GM19328 (cell line): Measurements from ENCODE around the gene RALB.
A peak's percentile ranks its signal among the peaks of the same experiment; 100 is the strongest.
"Not testable (repeated sequence)": the region's sequence is repeated elsewhere in the genome, so short reads cannot be mapped to it uniquely, and the experiment has no call there.

Experiments used
- ATAC-seq: cut with Tn5 transposase; IDR thresholded peaks from one replicate; pipeline ENCODE4 v1.9.1; 2021; ENCODE audit warnings: mild to moderate bottlenecking, moderate library complexity; ENCODE audit not compliant: unreplicated experiment

RALB gene

GRCh38 chr2:120290737-120291136, 38.1 kb downstream of the RALB start:
- ATAC-seq: no peak

DNA sequence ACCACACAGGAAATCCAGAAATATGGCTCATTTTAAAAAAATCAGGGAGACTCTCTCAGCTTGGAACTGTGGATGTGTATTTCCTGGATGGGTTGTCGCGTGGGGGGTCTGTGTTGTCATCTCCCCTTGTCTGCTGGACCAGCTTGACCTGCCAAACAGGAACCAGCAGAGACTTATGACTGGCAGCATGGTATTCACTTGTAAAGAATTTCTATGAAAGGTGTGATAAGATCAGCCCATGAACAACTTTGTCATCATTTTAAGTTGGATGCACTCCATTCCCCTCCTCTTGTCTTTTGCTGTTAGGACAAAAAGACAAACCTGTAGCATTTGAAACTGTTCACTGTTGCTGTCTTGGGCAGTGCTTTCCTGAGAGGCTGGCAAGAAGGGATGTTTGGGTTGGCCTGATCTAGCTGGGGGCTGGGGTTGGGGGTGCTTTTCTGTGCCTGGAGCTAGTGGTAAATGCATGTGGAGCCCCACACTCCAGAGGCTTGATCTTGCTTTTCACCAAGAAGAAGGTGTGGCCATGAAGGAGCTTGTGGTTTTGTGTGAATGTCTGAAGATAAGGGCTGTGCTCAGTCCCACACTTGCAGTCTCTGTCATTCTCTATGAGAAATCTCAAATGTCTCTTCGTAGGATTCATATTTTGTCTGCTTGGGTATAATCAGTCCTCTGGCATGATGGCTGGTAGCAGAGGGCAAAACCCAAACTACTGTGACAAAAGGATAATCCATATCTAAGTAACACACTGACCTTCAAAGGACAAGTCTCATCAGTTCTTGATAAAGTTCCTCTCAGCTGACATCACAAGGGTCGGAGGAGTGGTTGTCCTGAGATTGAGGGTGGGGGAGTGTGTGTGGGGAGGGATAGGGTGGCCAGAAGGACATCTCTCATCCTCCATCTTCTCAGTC, 39.0 kb downstream of the RALB start:
- no peak for ATAC-seq

DNA sequence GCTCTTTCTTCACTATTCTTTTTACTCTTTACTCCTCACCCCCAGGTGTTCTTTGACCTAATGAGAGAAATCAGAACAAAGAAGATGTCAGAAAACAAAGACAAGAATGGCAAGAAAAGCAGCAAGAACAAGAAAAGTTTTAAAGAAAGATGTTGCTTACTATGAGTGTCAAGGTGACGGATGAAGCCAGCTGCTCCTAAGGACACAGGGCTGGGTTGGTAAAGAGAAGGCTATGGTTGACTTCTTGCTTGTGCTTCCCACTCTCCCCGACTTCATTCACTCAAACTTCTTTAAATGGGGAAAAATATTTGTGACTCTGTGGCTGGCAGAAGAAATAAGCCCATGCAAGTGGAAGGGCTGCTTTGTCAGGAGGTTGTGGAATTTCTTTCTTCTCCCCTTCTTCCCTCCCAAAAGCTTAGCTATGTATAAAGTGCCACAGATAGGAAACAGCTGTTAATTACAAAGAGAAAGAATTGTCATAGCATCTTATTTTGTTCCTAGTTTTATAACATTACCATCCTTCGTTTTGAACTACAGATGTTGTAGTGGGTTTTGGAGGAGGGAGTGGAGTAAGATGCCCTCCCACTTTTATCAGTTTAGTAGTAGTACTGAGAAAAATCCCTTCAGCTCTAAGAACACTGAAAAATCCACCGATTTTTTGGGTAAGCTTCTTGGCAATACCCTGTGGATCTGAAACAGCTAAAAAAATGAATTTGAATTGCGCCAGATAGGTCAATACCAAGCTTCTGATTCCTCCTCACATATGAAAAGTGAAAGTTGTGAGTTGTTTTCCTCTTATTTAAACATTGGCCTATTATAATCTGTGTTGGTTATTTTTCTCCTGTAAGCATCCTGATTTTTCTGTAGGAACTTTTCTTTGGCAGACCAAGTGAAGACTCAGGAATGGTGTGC, 40.7 kb downstream of the RALB start:
- ATAC-seq: peak; percentile 43

DNA sequence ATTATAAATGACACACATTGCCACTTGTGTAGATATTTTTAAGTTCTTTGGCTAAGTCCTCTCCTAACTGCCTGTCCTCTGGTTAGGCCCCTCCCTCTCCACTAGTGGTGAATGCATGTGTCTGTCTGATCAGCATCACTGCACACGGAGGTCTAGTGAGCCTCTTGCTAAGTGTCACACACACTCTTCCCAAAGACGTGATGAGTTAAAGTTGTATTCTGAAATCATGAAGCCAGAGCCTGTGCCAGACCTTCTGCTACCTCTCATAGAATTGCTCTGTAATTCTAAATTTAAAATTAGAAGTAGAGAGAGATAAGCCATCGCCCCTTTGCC, 41.3 kb downstream of the RALB start:
- peak; percentile 92 for ATAC-seq

GRCh38 chr2:120298173-120298835, 45.7 kb downstream of the RALB start:
- no peak for ATAC-seq

DNA sequence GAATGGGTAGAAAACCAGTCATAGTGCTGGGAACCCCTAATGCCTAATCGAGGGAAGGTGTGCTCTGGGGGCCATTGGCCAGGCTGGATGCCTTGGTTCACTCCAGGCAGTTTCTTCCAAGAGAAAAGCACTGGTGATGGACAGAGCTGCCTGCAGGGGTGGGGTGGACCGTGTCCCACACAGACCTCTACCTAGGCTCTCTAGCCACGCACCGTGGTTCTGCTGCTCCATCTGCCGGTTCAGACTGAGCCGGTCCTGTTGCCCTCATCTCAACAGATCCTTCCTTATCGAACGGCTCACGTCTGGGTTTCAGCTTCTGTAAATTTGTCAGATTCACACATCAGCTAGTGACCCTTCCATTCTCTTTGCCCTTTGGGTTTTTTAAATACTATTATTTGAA, 46.4 kb downstream of the RALB start:
- no peak for ATAC-seq

DNA sequence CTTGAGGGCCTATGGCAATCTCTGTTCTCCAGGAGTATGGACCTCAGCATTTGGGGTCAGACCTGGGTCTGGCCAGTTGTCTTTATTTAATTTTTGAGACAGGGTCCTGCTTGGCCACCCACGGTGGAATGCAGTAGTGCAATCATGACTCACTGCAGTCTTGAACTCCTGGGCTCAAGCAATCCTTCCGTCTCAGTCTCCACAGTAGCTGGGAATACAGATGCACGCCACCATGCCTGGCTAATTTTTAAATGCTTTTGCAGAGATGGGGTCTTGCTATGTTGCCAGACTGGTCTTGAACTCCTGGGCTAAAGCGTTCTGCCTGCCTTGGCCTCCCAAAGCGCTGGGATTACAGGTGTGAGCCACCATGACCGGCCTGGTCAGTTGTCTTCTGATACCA, 46.9 kb downstream of the RALB start:
- ATAC-seq: no peak

GRCh38 chr2:120300385-120300784, 47.7 kb downstream of the RALB start:
- no peak for ATAC-seq

GRCh38 chr2:120301284-120301683, 48.6 kb downstream of the RALB start:
- no peak for ATAC-seq

DNA sequence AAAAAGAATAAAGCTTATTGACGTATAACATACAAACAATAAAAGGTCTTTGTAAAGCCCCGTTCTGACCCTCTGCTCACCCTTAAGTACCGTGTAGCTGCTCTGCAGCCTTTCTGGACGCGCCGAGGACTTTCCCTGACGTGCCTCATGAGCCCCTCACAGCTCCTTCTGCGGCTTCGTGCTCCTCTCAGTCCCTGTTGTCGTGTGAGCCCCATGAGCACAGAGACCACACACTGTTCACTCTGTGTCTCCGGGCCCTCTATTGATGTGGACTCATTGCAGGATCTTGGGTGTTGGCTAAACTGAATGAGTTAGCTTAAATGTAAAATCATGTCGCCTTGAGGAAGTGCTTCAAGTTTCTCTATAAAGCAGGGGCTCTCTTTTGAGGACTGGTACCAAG, 49.6 kb downstream of the RALB start:
- no peak for ATAC-seq

DNA sequence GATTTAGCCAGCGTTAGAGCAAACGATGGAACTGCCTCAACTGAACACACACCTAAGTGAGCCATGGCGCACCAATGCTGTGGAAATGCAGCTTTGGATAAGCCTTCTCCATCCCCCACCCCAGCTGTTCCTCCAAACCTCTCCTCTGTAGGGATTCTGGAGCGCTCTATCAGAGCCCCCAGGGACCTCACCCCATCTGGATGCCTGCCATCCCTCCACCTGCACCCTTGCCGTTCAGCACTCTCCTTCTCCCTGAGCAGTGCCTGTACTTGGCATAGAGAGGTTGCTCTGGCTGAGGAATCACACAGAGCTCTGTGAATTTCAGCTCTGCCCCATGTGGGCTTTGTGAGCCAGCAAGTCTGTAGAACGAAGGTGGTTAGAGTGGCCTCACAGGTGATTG, 50.5 kb downstream of the RALB start:
- ATAC-seq: no peak

GRCh38 chr2:120305296-120305695, 52.6 kb downstream of the RALB start:
- no peak for ATAC-seq

DNA sequence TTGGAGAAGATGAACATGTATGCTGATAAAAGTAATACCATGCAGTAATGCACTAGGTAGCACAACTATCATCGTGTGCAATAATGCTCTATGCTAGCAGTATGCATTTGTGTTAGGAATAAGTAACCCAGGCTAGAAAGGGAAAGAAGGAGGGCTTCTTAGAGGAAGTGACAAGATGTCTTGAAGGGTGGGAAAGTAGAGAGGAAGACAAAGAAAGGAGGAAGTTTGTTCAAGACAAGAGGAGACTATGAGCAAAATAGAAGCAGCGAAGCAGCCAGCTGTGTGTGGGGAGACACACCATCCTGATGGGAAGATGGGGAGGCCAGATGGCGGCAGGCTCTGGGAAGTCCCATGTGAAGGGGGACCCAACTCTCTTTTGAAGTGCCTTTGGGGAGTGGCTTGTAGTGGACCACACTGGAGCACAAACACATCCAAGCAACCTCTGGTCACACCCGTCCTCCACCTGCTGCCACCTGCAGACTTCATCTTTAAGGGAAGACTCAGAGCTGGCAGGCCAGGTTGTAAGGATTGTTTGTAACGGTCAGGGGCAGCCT, 53.4 kb downstream of the RALB start:
- ATAC-seq: no peak

DNA sequence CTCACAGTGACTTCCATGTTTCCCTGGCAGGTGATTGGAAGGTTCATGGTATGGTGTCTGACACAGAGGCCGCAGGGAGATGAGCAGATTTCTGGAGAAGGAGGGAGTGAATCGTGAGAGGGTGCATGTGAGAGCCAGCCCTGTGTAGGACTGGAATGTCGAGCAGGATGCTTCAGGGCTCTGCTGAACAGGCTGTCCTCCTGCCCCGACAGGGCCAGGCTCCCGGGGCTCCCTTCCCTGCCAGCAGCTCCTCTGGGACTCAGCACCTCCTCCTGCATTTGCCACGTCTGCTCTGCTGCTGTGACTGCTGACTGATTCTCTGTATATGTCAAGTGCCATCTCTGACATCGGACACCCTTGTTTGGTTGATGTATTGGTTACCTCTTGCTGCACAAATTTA, 54.8 kb downstream of the RALB start:
- ATAC-seq: no peak

DNA sequence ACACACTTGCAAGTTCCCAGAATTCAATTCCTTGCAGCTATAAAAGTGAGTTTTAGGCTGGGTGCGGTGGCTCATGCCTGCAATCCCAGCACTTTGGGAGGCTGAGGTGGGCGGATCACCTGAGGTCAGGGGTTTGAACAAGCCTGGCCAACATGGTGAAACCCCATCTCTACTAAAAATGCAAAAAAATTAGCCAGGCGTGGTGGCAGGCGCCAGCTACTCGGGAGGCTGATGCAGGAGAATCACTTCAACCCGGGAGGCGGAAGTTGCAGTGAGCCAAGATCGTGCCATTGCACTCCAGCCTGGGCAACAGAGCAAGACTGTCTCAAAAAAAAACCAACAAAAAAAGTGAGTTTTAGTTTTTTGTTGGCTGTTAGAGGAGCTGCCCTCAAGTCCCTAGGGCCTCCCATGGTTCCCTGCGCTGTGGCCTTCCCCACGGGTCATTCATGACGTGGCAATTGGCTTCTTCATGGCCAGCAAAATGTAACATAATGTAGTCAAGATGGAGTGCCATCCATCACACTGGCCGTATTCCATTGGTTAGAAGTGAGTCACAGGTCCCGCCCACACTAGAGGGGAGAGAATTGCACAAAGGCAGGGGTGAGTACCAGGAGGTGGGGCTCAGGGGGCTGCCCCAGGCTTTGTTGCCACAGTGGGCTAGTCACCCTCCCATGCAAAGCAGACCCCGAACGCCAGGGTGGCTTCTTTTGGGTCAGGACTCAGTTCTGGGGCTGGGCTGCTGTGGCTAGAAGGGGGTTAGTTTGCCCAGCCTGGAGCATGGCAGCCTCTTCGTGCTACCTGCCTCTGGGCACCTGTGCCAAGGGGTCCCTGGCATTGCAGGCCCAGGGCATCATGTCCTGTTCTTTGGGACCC, 55.6 kb downstream of the RALB start:
- ATAC-seq: no peak

GRCh38 chr2:120310136-120310535, 57.5 kb downstream of the RALB start:
- ATAC-seq: peak; percentile 56

GRCh38 chr2:120310841-120311240, 58.2 kb downstream of the RALB start:
- ATAC-seq: not testable (repeated sequence)

GRCh38 chr2:120312076-120312475, 59.4 kb downstream of the RALB start:
- ATAC-seq: no peak

DNA sequence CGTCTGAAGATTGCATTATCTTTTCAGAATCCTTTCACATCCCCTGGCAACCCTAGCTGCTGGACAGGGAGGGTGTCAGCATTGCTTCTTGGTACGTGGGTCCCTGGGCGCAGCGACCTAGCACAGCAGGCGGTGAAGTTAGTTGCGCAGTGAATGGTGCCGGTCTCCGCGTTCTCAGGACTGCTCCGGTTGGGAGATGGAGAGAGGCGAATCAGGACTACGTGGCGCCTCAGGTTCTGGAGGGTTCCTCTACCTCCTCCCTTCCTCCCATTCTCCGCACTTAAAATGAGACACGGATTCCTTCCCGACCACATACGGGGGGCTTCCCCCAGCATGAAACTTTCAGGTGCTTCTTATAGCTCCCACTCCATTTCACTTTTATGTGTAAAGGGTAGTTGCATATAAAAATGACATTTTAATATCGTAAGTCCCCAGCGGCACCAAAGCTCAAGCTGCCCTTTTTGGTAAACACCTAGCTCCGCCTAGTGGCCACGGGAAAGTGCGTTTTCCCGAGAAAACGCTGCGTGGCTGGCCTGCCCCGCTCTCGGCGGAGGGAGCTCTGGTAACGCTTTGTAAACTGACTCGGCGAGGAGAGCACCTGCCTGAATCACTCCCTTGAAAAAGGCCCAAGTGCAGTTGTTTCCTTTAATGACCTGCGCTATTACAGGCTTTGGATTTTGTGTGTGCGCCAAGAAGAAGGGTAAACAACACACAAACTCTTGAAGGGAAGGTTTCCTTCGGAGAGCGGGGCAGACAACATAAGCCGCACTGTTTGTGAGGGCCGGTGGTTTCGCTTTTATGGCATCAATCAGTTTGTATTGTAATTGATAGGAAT, 60.4 kb downstream of the RALB start:
- ATAC-seq: no peak
